ENCODE results near the gene FBXL7. TPM values are rescaled to one million over a fixed set of nuclear protein-coding genes. Genes with fewer than 3 reads are reported as not detected.

Gene FBXL7
- total and polyA plus RNA-seq, 4 donors = 0.24 to 1.4 (median 1.2) TPM

GRCh38 chr5:15584528-15584927 is 84.5 kb downstream of the FBXL7 start:
- TF ChIP-seq, protein P1, sequence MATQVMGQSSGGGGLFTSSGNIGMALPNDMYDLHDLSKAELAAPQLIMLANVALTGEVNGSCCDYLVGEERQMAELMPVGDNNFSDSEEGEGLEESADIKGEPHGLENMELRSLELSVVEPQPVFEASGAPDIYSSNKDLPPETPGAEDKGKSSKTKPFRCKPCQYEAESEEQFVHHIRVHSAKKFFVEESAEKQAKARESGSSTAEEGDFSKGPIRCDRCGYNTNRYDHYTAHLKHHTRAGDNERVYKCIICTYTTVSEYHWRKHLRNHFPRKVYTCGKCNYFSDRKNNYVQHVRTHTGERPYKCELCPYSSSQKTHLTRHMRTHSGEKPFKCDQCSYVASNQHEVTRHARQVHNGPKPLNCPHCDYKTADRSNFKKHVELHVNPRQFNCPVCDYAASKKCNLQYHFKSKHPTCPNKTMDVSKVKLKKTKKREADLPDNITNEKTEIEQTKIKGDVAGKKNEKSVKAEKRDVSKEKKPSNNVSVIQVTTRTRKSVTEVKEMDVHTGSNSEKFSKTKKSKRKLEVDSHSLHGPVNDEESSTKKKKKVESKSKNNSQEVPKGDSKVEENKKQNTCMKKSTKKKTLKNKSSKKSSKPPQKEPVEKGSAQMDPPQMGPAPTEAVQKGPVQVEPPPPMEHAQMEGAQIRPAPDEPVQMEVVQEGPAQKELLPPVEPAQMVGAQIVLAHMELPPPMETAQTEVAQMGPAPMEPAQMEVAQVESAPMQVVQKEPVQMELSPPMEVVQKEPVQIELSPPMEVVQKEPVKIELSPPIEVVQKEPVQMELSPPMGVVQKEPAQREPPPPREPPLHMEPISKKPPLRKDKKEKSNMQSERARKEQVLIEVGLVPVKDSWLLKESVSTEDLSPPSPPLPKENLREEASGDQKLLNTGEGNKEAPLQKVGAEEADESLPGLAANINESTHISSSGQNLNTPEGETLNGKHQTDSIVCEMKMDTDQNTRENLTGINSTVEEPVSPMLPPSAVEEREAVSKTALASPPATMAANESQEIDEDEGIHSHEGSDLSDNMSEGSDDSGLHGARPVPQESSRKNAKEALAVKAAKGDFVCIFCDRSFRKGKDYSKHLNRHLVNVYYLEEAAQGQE (IDR thresholded peaks at IDR 0.05) = no peak
- TF ChIP-seq EGR1 (IDR thresholded peaks at IDR 0.05; ENCODE audit: low read depth in 2 of 2) (no peak), JUND (IDR thresholded peaks at IDR 0.05) (no peak), ZBTB33 (IDR thresholded peaks at IDR 0.05) (no peak), GABPA (IDR thresholded peaks at IDR 0.05 in 1 of 2, conservative IDR thresholded peaks at IDR 0.05 in 1 of 2) (no peak), SP1 (IDR thresholded peaks at IDR 0.05) (no peak), YY1 (IDR thresholded peaks at IDR 0.05) (no peak), HNF4G (IDR thresholded peaks at IDR 0.05) (no peak), RAD21 (IDR thresholded peaks at IDR 0.05) (no peak), HNF4A (conservative IDR thresholded peaks at IDR 0.05) (no peak), NR2F2 (IDR thresholded peaks at IDR 0.05) (no peak), CTCF (IDR thresholded peaks at IDR 0.05; ENCODE audit: low read depth, low read length, missing input control) (no peak), FOXA1 (IDR thresholded peaks at IDR 0.05) (no peak), MAX (IDR thresholded peaks at IDR 0.05) (no peak), FOXA2 (IDR thresholded peaks at IDR 0.05) (no peak), RXRA (IDR thresholded peaks at IDR 0.05) (no peak), TAF1 (conservative IDR thresholded peaks at IDR 0.05) (no peak)
- TF ChIP-seq, protein P2, sequence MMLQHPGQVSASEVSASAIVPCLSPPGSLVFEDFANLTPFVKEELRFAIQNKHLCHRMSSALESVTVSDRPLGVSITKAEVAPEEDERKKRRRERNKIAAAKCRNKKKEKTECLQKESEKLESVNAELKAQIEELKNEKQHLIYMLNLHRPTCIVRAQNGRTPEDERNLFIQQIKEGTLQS (IDR thresholded peaks at IDR 0.05) = no peak
- 89% methylated on average over 1 of the region's 1 CpG for WGBS
- Histone ChIP-seq H3K9me3 (ENCODE audit: control insufficient read depth in 4 of 4, low read length in 3 of 4) (peaks cover 0 to 5% (median 1%) of the 10 kb centered on the region in 4 donors), H3K4me1 (ENCODE audit: control insufficient read depth in 4 of 4, insufficient read depth in 4 of 4, low read length in 3 of 4) (no peaks in the 10 kb centered on the region), H3K4me3 (ENCODE audit: low read depth in 1 of 3, low read length in 3 of 3) (no peak overlapping the region), H3K27me3 (ENCODE audit: control insufficient read depth in 4 of 4, insufficient read depth in 4 of 4, low read length in 3 of 4) (no peaks in the 10 kb centered on the region), H3K36me3 (ENCODE audit: control insufficient read depth in 4 of 4, insufficient read depth in 3 of 4, low read depth in 1 of 4, low read length in 3 of 4) (peaks cover 0 to 1% (median 0%) of the 10 kb centered on the region in 4 donors), H3K9ac (ENCODE audit: low read depth in 1 of 2, low read length in 2 of 2) (no peak overlapping the region), H3K27ac (ENCODE audit: low read depth in 1 of 2, low read length in 2 of 2) (no peak overlapping the region)
- DNase-seq (ENCODE audit: low spot score) = no peak

All from liver (tissue), 9 donors.